Nephron (organoid): ENCODE results near the gene RBM24.

Experiments
- H3K27ac Mint-ChIP-seq, 3 experiments: 2 replicates each; pipeline ENCODE4 v1.8.0; 2020; ENCODE audit warnings: mixed read lengths in 3 of 3, mild to moderate bottlenecking in 2 of 3, moderate library complexity in 1 of 3
- H3K27me3 Mint-ChIP-seq: 2 replicates; pipeline ENCODE4 v1.8.0; 2021; ENCODE audit warnings: low read depth, mild to moderate bottlenecking, moderate library complexity, mixed read lengths
- H3K36me3 Mint-ChIP-seq: 2 replicates; pipeline ENCODE4 v1.8.0; 2020; ENCODE audit warnings: low read depth, mixed read lengths
- H3K4me1 Mint-ChIP-seq: 2 replicates; pipeline ENCODE4 v1.8.0; 2020; ENCODE audit warnings: mixed read lengths
- H3K4me3 Mint-ChIP-seq, 3 experiments: 2 replicates each; pipeline ENCODE4 v1.8.0; 2020; ENCODE audit warnings: mild to moderate bottlenecking in 3 of 3, mixed read lengths in 3 of 3, moderate library complexity in 2 of 3
- H3K9me3 Mint-ChIP-seq: 2 replicates; pipeline ENCODE4 v1.8.0; 2020; ENCODE audit warnings: mixed read lengths
- CTCF ChIP-seq, 3 experiments: fragments of 200-600 bp; sonication (generic); IDR thresholded peaks; one replicate each; pipeline ENCODE4 v1.5.0; 2021; ENCODE audit warnings: antibody characterized with exemption in 3 of 3; ENCODE audit not compliant: unreplicated experiment in 3 of 3

Gene RBM24

GRCh38 chr6:17292600-17293133, 11.5 kb downstream of the RBM24 start:
- Mint-ChIP-seq H3K27me3 (peaks cover 13% of the 10 kb centered on the region), H3K36me3 (peaks cover 3% of the 10 kb centered on the region), H3K4me1 (peaks cover 42% of the 10 kb centered on the region), H3K27ac (peak overlapping the region in 1 of 3 experiments; percentile 79), H3K9me3 (no peaks in the 10 kb centered on the region), H3K4me3 (peak overlapping the region in 1 of 3 experiments; percentile 93)
- TF ChIP-seq CTCF (IDR thresholded peaks at IDR 0.05; ENCODE audit: unreplicated experiment in 3 of 3), result no peak

GRCh38 chr6:17293395-17293794, 12.2 kb downstream of the RBM24 start:
- Mint-ChIP-seq H3K4me1 (peaks cover 41% of the 10 kb centered on the region), H3K4me3 (no peak overlapping the region), H3K27ac (no peak overlapping the region), H3K9me3 (no peaks in the 10 kb centered on the region), H3K27me3 (peaks cover 13% of the 10 kb centered on the region), H3K36me3 (peaks cover 3% of the 10 kb centered on the region)
- TF ChIP-seq CTCF (IDR thresholded peaks at IDR 0.05; ENCODE audit: unreplicated experiment in 3 of 3), result no peak

GRCh38 chr6:17297271-17298080, 16.3 kb downstream of the RBM24 start:
- Mint-ChIP-seq H3K36me3 (no peaks in the 10 kb centered on the region), H3K4me3 (no peak overlapping the region), H3K4me1 (peaks cover 38% of the 10 kb centered on the region), H3K27ac (peak overlapping the region in 1 of 3 experiments; percentile 25), H3K9me3 (no peaks in the 10 kb centered on the region), H3K27me3 (no peaks in the 10 kb centered on the region)
- no peak for TF ChIP-seq CTCF (IDR thresholded peaks at IDR 0.05; ENCODE audit: unreplicated experiment in 3 of 3)

- H3K4me1 Mint-ChIP-seq, result peaks cover 37% of the 10 kb centered on the region
- no peaks in the 10 kb centered on the region for H3K9me3 Mint-ChIP-seq
- H3K4me3 Mint-ChIP-seq, result no peak overlapping the region
- peak overlapping the region in 1 of 3 experiments; percentile 13 for H3K27ac Mint-ChIP-seq
- no peak for TF ChIP-seq CTCF (IDR thresholded peaks at IDR 0.05; ENCODE audit: unreplicated experiment in 3 of 3)
- H3K27me3 Mint-ChIP-seq, result no peaks in the 10 kb centered on the region
- H3K36me3 Mint-ChIP-seq, result no peaks in the 10 kb centered on the region
Observed at GRCh38 chr6:17298257-17298656, 17.1 kb downstream of the RBM24 start.

GRCh38 chr6:17299222-17299621, 18.1 kb downstream of the RBM24 start:
- Mint-ChIP-seq H3K9me3 (no peaks in the 10 kb centered on the region), H3K27me3 (no peaks in the 10 kb centered on the region), H3K36me3 (no peaks in the 10 kb centered on the region), H3K27ac (no peak overlapping the region), H3K4me1 (peaks cover 37% of the 10 kb centered on the region), H3K4me3 (no peak overlapping the region)
- no peak for TF ChIP-seq CTCF (IDR thresholded peaks at IDR 0.05; ENCODE audit: unreplicated experiment in 3 of 3)

GRCh38 chr6:17299750-17300149, 18.6 kb downstream of the RBM24 start:
- H3K27ac Mint-ChIP-seq, result no peak overlapping the region
- H3K36me3 Mint-ChIP-seq, result no peaks in the 10 kb centered on the region
- H3K9me3 Mint-ChIP-seq, result no peaks in the 10 kb centered on the region
- peaks cover 37% of the 10 kb centered on the region for H3K4me1 Mint-ChIP-seq
- no peaks in the 10 kb centered on the region for H3K27me3 Mint-ChIP-seq
- TF ChIP-seq CTCF (IDR thresholded peaks at IDR 0.05; ENCODE audit: unreplicated experiment in 3 of 3), result no peak
- no peak overlapping the region for H3K4me3 Mint-ChIP-seq
